Lower leg skin (tissue), 4 donors: ENCODE measurements around the gene HOXB8. TPM values are rescaled to one million over a fixed set of nuclear protein-coding genes. Genes with fewer than 3 reads are reported as not detected.

ENCODE experiments used
- DNase-seq, 2 donors: peaks; one replicate each; pipeline ENCODE4 v3.0.0-alpha.2; 2019; ENCODE audit warnings: low spot score in 2 of 2
- H3K4me3 ChIP-seq: fragments of 200-600 bp; sonication (generic); 2 replicates; pipeline ENCODE4 v1.5.1; 2017; ENCODE audit warnings: mild to moderate bottlenecking, low read depth; ENCODE audit not compliant: poor library complexity, severe bottlenecking
- POLR2A ChIP-seq, 2 donors: fragments of 450-650 bp; IDR thresholded peaks; one replicate each; pipeline ENCODE4 v1.6.1; 2016 to 2017; ENCODE audit warnings: antibody characterized with exemption in 2 of 2, mild to moderate bottlenecking in 1 of 2, moderate library complexity in 1 of 2
- WGBS, 2 donors: methylation state at CpG; one replicate each; pipeline ENCODE4 v1.1.5; 2018; 5-methylcytosine and 5-hydroxymethylcytosine counted together
- intact Hi-C: fragments of 100-400 bp; cut with DNase I; formaldehyde crosslinking; loops from one replicate; pipeline ENCODE4 v1.15.0; 2023; ENCODE audit warnings: low total_unique reads
- total RNA-seq, 4 donors: library from RNA; depleted of rRNA; stranded (reverse); fragments of >200 nt; gene quantifications; one replicate each; pipeline ENCODE4 v1.1.0, GENCODE V29; 2016
- TF ChIP-seq, protein P1 (sequence below), 3 donors: fragments of 450-650 bp; IDR thresholded peaks; one replicate each; pipeline ENCODE4 v1.5.1; 2016; ENCODE audit warnings: antibody characterized with exemption in 3 of 3, mild to moderate bottlenecking in 3 of 3, moderate library complexity in 2 of 3

The HOXB8 gene
- total RNA-seq, 4 donors from 2014 or later, result 1.4 TPM; not detected in 3

DNA sequence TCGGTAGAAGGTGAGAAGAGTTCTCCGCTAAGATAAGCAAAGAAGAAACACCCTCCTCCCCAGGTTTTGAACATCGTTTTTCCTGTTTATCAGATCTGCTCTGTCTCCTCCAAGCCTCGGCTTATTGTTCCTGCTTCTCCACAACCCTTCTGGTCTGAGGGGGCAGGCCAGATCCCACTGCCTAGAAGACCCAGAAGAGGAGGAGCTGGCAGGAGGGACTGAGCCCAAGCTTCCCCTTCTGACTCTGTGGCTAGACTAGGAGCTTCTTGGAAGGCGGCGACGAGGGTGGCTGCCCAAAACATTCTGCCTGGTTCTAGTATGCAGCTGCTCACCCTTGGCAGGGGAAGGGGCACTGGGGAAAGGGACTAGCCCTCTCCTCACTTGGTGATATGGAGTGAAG is 16.4 kb downstream of the HOXB8 start:
- TF ChIP-seq, protein P1, sequence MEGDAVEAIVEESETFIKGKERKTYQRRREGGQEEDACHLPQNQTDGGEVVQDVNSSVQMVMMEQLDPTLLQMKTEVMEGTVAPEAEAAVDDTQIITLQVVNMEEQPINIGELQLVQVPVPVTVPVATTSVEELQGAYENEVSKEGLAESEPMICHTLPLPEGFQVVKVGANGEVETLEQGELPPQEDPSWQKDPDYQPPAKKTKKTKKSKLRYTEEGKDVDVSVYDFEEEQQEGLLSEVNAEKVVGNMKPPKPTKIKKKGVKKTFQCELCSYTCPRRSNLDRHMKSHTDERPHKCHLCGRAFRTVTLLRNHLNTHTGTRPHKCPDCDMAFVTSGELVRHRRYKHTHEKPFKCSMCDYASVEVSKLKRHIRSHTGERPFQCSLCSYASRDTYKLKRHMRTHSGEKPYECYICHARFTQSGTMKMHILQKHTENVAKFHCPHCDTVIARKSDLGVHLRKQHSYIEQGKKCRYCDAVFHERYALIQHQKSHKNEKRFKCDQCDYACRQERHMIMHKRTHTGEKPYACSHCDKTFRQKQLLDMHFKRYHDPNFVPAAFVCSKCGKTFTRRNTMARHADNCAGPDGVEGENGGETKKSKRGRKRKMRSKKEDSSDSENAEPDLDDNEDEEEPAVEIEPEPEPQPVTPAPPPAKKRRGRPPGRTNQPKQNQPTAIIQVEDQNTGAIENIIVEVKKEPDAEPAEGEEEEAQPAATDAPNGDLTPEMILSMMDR (IDR thresholded peaks at IDR 0.05), result no peak
- TF ChIP-seq POLR2A (IDR thresholded peaks at IDR 0.05), result no peak
- DNase-seq, result no peak
- intact Hi-C loops, result no loop called here
- no peak overlapping the region for H3K4me3 ChIP-seq
- 59 to 69% methylated on average over 7 of the region's 7 CpGs for WGBS, 2 donors

DNA sequence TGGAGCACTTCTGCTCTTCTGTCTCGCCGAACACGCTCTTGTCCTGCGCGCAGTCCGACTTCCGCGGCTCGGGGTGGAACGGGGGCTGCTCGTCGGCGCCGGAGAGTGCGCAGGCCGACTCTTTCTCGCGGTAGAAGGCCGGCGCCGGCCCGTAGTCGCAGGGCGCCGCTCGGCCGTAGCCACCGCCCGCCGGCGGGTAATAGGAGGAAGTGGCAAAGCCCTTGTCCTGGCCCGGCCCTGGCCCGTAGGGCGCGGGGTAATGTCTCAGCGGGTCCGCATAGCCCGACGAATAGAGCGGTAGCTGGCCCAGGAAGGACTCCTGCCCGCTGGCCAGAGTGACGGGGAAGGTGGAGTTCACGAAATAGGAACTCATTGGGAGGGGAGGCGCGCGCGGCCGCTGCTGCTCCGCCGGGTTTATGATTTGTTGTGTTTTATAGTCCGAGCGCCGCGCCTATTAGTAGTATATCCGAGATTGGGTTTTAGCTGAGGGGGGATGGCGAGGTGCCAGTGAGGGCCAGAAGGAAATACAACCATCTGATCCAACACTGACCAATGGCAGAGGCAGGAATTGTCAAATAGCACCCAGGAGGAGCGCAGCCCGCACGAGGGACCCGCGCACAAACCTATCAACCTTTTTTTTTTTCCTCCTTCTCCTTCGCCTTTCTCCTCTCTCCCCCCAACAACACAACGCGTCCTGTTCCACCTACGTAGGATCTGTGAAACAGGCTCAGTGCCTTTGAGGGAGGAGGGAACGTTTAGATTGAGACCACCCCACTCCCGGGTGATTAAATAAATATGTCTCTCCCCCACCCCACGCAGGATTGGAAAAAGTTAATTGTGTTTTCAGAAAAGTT is 17.1 kb downstream of the HOXB8 start:
- peak in 1 of 2 donors; percentile 94 for DNase-seq
- 6 to 10% methylated on average over 48 to 58 of the region's 68 CpGs for WGBS, 2 donors
- TF ChIP-seq, protein P1 (IDR thresholded peaks at IDR 0.05), result no peak
- peak overlapping the region; percentile 27 for H3K4me3 ChIP-seq
- intact Hi-C loops, result no loop called here

DNA sequence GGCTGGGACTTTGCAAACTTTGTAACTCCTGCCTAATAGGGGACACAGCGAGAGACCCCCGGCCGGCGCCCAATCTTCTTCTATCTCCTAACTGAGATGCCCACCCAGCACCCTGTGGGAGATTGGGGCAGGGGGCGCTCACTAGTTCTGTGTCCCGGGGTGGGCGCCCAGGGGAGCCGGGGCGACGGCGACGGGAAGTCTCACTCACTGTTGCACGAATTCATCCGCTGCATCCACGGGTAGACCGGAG is 17.6 kb downstream of the HOXB8 start:
- WGBS, 2 donors, result 23% methylated on average over 13 to 16 of the region's 16 CpGs
- TF ChIP-seq, protein P1 (IDR thresholded peaks at IDR 0.05), result no peak
- TF ChIP-seq POLR2A (IDR thresholded peaks at IDR 0.05), result no peak
- DNase-seq, result no peak
- no peak overlapping the region for H3K4me3 ChIP-seq
- intact Hi-C loops, result no loop called here

GRCh38 chr17:48596735-48597527 is 18.2 kb downstream of the HOXB8 start:
- intact Hi-C loops, result no loop called here
- TF ChIP-seq, protein P1 (IDR thresholded peaks at IDR 0.05), result no peak
- DNase-seq, result no peak
- 46 to 47% methylated on average over 26 of the region's 26 CpGs for WGBS, 2 donors
- no peak overlapping the region for H3K4me3 ChIP-seq

DNA sequence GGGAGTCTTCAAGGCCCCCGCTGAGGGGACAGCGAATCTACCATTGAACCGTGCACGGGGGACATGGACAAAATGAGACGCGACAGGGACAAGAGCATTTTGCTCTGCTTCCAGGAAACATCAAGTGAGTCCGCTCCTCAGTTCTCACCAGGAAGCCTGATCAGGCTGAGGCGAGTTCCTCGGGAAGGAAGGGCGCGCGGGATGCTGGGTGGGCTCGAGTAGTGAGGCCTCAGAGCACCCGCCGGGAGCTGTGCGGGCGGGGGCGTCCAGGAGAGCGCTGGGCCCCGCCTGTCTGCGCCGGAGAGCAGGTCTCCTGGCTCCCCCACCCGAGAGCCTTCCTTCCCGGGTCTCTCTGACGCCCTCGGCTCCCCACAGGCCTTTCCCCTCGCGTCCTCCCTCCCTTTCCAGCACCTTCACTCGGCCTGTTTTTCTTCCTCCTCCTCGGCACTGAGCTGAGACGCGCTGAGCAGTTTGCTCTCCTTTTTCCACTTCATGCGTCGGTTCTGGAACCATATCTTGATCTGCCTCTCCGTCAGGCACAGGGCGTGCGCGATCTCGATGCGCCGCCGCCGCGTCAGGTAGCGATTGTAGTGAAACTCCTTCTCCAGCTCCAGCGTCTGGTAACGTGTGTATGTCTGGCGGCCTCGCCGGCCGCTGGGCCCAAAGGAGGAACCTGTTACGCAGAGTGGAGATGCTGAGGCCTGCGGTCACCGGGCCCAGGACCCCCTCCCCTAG is 18.9 kb downstream of the HOXB8 start:
- no peak for DNase-seq
- no peak overlapping the region for H3K4me3 ChIP-seq
- no peak for TF ChIP-seq POLR2A (IDR thresholded peaks at IDR 0.05)
- TF ChIP-seq, protein P1 (IDR thresholded peaks at IDR 0.05), result no peak
- 74 to 76% methylated on average over 49 to 54 of the region's 54 CpGs for WGBS, 2 donors
- intact Hi-C loops, result no loop called here
